HL-60 (cell line): ENCODE results near the gene GADD45A.

Source experiments
- CTCF ChIP-seq: IDR thresholded peaks from one replicate; pipeline ENCODE4 v1.5.1; 2011; ENCODE audit warnings: low read length, control low read depth, inconsistent platforms; ENCODE audit not compliant: insufficient read depth
- REST ChIP-seq: IDR thresholded peaks from 2 replicates; pipeline ENCODE4 v1.6.1; 2012; ENCODE audit warnings: low read depth; ENCODE audit not compliant: insufficient replicate concordance

DNA sequence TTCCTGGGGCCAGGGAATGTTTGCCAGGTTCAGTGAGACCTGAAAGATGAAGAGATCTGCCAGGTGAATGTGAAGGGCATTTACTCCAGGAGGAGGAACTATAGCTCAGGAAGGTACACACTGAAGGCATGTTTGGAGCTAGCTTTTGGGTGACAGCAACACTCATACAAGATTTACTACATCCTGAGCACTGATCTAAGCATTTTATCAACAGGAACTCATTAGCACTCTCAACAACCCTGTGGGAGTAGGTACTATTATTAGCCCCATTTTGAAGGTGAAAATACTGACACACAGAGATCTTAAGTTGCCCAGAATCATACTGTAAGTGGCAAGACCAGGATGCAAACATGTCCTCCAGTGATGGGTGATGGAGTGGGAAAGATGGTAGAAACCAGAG lies 6.7 kb downstream of the GADD45A start:
- no peak for TF ChIP-seq CTCF
- TF ChIP-seq REST: no peak
